NT2/D1 (cell line): ENCODE results near the gene PNPLA7.

ENCODE experiments used
- YY1 ChIP-seq: IDR thresholded peaks from 2 replicates; pipeline ENCODE4 v1.6.1; 2011; ENCODE audit not compliant: insufficient read length, insufficient read depth
- ZNF274 ChIP-seq: IDR thresholded peaks from 2 replicates; pipeline ENCODE4 v1.6.1; 2011; ENCODE audit warnings: mild to moderate bottlenecking, low read depth, low read length

GRCh38 chr9:137575364-137575715 is 25.1 kb upstream of the PNPLA7 start:
- no peak for TF ChIP-seq YY1
- no peak for TF ChIP-seq ZNF274
